Keratinocyte (primary cell): ENCODE data around the gene SPATA19. TPM values are rescaled to one million over a fixed set of nuclear protein-coding genes. Genes with fewer than 3 reads are reported as not detected.

ENCODE experiments used
- DNase-seq: peaks from one replicate; pipeline ENCODE4 v3.0.0-alpha.2; 2011; ENCODE audit warnings: low read depth, missing footprints, low spot score
- FAIRE-seq: peaks from 2 replicates; lab custom pipeline; 2011; peaks lifted over from hg19 to GRCh38; lab: Jason Lieb, UNC
- H2AFZ ChIP-seq: 2 replicates; pipeline ENCODE4 v1.6.0; 2012; ENCODE audit warnings: low read length, control low read depth, inconsistent platforms; ENCODE audit not compliant: control insufficient read depth
- H3K27ac ChIP-seq: 2 replicates; pipeline ENCODE4 v1.5.1; 2011; ENCODE audit warnings: low read length; ENCODE audit not compliant: control insufficient read depth, insufficient read depth
- H3K27me3 ChIP-seq: 3 replicates; pipeline ENCODE4 v1.6.0; 2011; ENCODE audit warnings: low read length; ENCODE audit not compliant: control insufficient read depth, insufficient read depth; ENCODE audit errors: extremely low read depth
- H3K36me3 ChIP-seq, 2 experiments: 2 replicates in 1 of 2; 3 replicates in 1 of 2; pipeline ENCODE4 v1.5.1; 2011; ENCODE audit warnings: low read length in 2 of 2, mild to moderate bottlenecking in 1 of 2; ENCODE audit not compliant: control insufficient read depth in 2 of 2, insufficient read depth in 2 of 2; ENCODE audit errors: extremely low read depth in 1 of 2
- H3K4me1 ChIP-seq: 3 replicates; pipeline ENCODE4 v1.5.1; 2011; ENCODE audit warnings: low read length; ENCODE audit not compliant: control insufficient read depth, insufficient read depth; ENCODE audit errors: extremely low read depth
- H3K4me2 ChIP-seq: 3 replicates; pipeline ENCODE4 v1.6.0; 2011; ENCODE audit warnings: low read depth, low read length; ENCODE audit not compliant: control insufficient read depth, insufficient read depth; ENCODE audit errors: extremely low read depth
- H3K4me3 ChIP-seq, 3 experiments: fragments of 200-600 bp in 1 of 3; sonication (generic) in 1 of 3; 2 replicates in 2 of 3; 3 replicates in 1 of 3; pipeline ENCODE4 v1.5.1; 2011 to 2016; ENCODE audit warnings: low read length in 3 of 3, mild to moderate bottlenecking in 3 of 3, control low read depth in 2 of 3, inconsistent platforms in 1 of 3, low read depth in 1 of 3, mixed read lengths in 1 of 3, mixed run types in 1 of 3, moderate library complexity in 1 of 3; ENCODE audit not compliant: control insufficient read depth in 2 of 3, insufficient read depth in 2 of 3; ENCODE audit errors: extremely low read depth in 1 of 3
- H3K79me2 ChIP-seq: 2 replicates; pipeline ENCODE4 v1.6.0; 2012; ENCODE audit warnings: low read length; ENCODE audit not compliant: control insufficient read depth, insufficient read depth
- H3K9ac ChIP-seq: 3 replicates; pipeline ENCODE4 v1.6.0; 2011; ENCODE audit warnings: low read length; ENCODE audit not compliant: control insufficient read depth, insufficient read depth; ENCODE audit errors: extremely low read depth
- H3K9me1 ChIP-seq: 3 replicates; pipeline ENCODE4 v1.6.0; 2011; ENCODE audit warnings: low read length; ENCODE audit not compliant: control insufficient read depth, insufficient read depth; ENCODE audit errors: extremely low read depth
- H3K9me3 ChIP-seq: 2 replicates; pipeline ENCODE4 v1.5.1; 2012; ENCODE audit warnings: low read depth, low read length; ENCODE audit not compliant: control insufficient read depth
- H4K20me1 ChIP-seq: 3 replicates; pipeline ENCODE4 v1.6.0; 2011; ENCODE audit warnings: low read length; ENCODE audit not compliant: control insufficient read depth, insufficient read depth; ENCODE audit errors: extremely low read depth
- CTCF ChIP-seq, 3 experiments: IDR thresholded peaks in 1 of 3; conservative IDR thresholded peaks in 1 of 3; optimal IDR thresholded peaks in 1 of 3; 2 replicates in 2 of 3; 3 replicates in 1 of 3; pipeline versions ENCODE3 to v1.5.1; 2011; ENCODE audit warnings: low read length in 3 of 3, mild to moderate bottlenecking in 3 of 3, moderate library complexity in 2 of 3, control low read depth in 1 of 3, inconsistent platforms in 1 of 3; ENCODE audit not compliant: insufficient read depth in 2 of 3; ENCODE audit errors: extremely low read depth in 1 of 3
- EZH2 ChIP-seq: IDR thresholded peaks from one replicate; pipeline ENCODE4 v1.6.1; 2012; ENCODE audit warnings: inconsistent platforms, mild to moderate bottlenecking, low read length, moderate library complexity
- dilution Hi-C: fragments of 300-500 bp; cut with MboI; formaldehyde crosslinking; loops from one replicate; pipeline ENCODE4 v1.7.0; 2020; ENCODE audit warnings: low sequenced_read_pairs; ENCODE audit not compliant: extremely low pct_ligation_motif_present
- polyA plus RNA-seq, 5 experiments: library from polyadenylated mRNA; depleted of rRNA in 3 of 5; stranded (reverse) in 3 of 5; stranded (forward) in 1 of 5; unstranded in 1 of 5; fragments of >200 nt; gene quantifications; 1 replicate in 1 of 5; 2 replicates in 3 of 5; 3 replicates in 1 of 5; pipeline versions ENCODE4 v1.2.1 to v1.2.3, GENCODE V29; 2011 to 2012; ENCODE audit warnings: missing spikeins in 2 of 5, low read depth in 1 of 5, low replicate concordance in 1 of 5

Gene SPATA19
- polyA plus RNA-seq, 1 donor (not counting 4 experiments of a cell fraction or from before 2014, with no cell fraction given): 0.26 TPM

GRCh38 chr11:133886029-133886428, 40.7 kb upstream of the SPATA19 start:
- dilution Hi-C loops: no loop called here
- Histone ChIP-seq H3K36me3 (no peaks in the 10 kb centered on the region), H3K4me2 (no peak overlapping the region), H3K27me3 (no peaks in the 10 kb centered on the region), H4K20me1 (no peaks in the 10 kb centered on the region), H3K9me1 (no peaks in the 10 kb centered on the region), H2AFZ (no peak overlapping the region), H3K9me3 (no peaks in the 10 kb centered on the region), H3K9ac (no peak overlapping the region), H3K79me2 (no peaks in the 10 kb centered on the region), H3K4me3 (no peak overlapping the region), H3K4me1 (no peaks in the 10 kb centered on the region), H3K27ac (no peak overlapping the region)
- TF ChIP-seq CTCF (optimal IDR thresholded peaks at IDR 0.05 in 1 of 3, IDR thresholded peaks at IDR 0.05 in 1 of 3, conservative IDR thresholded peaks at IDR 0.05 in 1 of 3; ENCODE audit: extremely low read depth in 1 of 3, insufficient read depth in 2 of 3, low read length in 3 of 3) (no peak), EZH2 (no peak)
- FAIRE-seq (no peak), DNase-seq (no peak)

DNA sequence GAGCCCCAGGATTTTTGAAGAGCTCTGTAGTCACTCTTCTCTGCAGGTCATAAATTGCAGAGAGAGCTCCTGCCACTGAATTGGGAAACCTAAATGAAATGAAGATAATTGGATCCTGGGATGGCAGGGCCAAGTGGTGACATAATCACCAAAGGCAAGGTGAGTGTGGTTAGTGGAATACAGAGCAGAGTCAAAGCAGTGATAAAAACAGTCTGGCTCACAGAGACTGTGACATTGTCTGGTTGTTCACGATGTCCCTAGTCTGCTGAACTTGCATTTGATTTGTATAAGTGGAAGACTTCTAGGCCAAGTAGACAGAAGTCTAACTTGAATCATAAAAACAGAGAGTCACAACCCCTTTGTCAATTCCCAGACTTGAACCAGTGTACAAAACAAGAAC, 26.8 kb upstream of the SPATA19 start:
- Histone ChIP-seq H3K9ac (no peak overlapping the region), H3K27ac (no peak overlapping the region), H3K9me1 (no peaks in the 10 kb centered on the region), H3K4me2 (no peak overlapping the region), H3K4me1 (no peaks in the 10 kb centered on the region), H3K27me3 (no peaks in the 10 kb centered on the region), H3K79me2 (no peaks in the 10 kb centered on the region), H4K20me1 (no peaks in the 10 kb centered on the region), H2AFZ (no peak overlapping the region), H3K9me3 (no peaks in the 10 kb centered on the region), H3K36me3 (no peaks in the 10 kb centered on the region), H3K4me3 (no peak overlapping the region)
- TF ChIP-seq CTCF (optimal IDR thresholded peaks at IDR 0.05 in 1 of 3, IDR thresholded peaks at IDR 0.05 in 1 of 3, conservative IDR thresholded peaks at IDR 0.05 in 1 of 3; ENCODE audit: extremely low read depth in 1 of 3, insufficient read depth in 2 of 3, low read length in 3 of 3) (no peak), EZH2 (no peak)
- dilution Hi-C loops: no loop called here
- DNase-seq (no peak), FAIRE-seq (no peak)
